H1 (cell line): ENCODE measurements around the gene GDF15. TPM values are rescaled to one million over a fixed set of nuclear protein-coding genes. Genes with fewer than 3 reads are reported as not detected.
A peak's percentile ranks its signal among the peaks of the same experiment; 100 is the strongest.

Experiments
- CTCF ChIA-PET: fragments of 300-600 bp; sonication (Branson Sonifier 250); formaldehyde crosslinking; loops from one replicate; lab custom pipeline; 2021; ENCODE audit not compliant: partially characterized antibody; lab: Charles Lee
- POLR2A ChIA-PET: fragments of 300-600 bp; sonication (Branson Sonifier 250); formaldehyde crosslinking; loops from one replicate; lab custom pipeline; 2021; ENCODE audit warnings: inconsistent platforms; ENCODE audit not compliant: partially characterized antibody; lab: Charles Lee
- DNase-seq, 2 experiments: peaks; one replicate each; pipeline versions ENCODE4 v3.0.0 to v3.0.0-alpha.2; 2010 to 2022; ENCODE audit warnings: low spot score in 2 of 2, low read depth in 1 of 2, mixed read lengths in 1 of 2
- FAIRE-seq: peaks from 2 replicates; lab custom pipeline; 2011; peaks lifted over from hg19 to GRCh38; lab: Jason Lieb, UNC
- H2AFZ ChIP-seq: 2 replicates; pipeline ENCODE4 v1.8.1; 2012; ENCODE audit warnings: low read length, inconsistent platforms
- H2AK5ac ChIP-seq: 2 replicates; pipeline ENCODE4 v1.6.1; 2013; ENCODE audit warnings: low read depth, low read length
- H2BK120ac ChIP-seq: replicated peaks from 2 replicates; pipeline ENCODE3; 2013; ENCODE audit warnings: low read depth, low read length, inconsistent platforms
- H2BK12ac ChIP-seq: 2 replicates; pipeline ENCODE4 v1.6.1; 2013; ENCODE audit warnings: low read depth, low read length
- H2BK15ac ChIP-seq: 2 replicates; pipeline ENCODE4 v1.6.1; 2013; ENCODE audit warnings: low read length
- H2BK20ac ChIP-seq: 2 replicates; pipeline ENCODE4 v1.6.1; 2013; ENCODE audit warnings: low read length
- H2BK5ac ChIP-seq: 2 replicates; pipeline ENCODE4 v1.6.1; 2013; ENCODE audit warnings: low read depth, low read length
- H3K14ac ChIP-seq: 2 replicates; pipeline ENCODE4 v1.6.1; 2013; ENCODE audit warnings: inconsistent platforms; ENCODE audit not compliant: insufficient read length
- H3K18ac ChIP-seq: 2 replicates; pipeline ENCODE4 v1.6.1; 2013; ENCODE audit warnings: low read length; ENCODE audit errors: extremely low read depth
- H3K23ac ChIP-seq: 2 replicates; pipeline ENCODE4 v1.6.1; 2013; ENCODE audit warnings: inconsistent platforms; ENCODE audit not compliant: insufficient read length
- H3K23me2 ChIP-seq: 2 replicates; pipeline ENCODE4 v1.6.1; 2013; ENCODE audit warnings: low read depth, low read length
- H3K27ac ChIP-seq: 2 replicates; pipeline ENCODE4 v1.6.1; 2011; ENCODE audit warnings: low read depth, low read length, inconsistent platforms
- H3K27me3 ChIP-seq, 4 experiments: replicated peaks in 1 of 4; 1 replicate in 1 of 4; 2 replicates in 3 of 4; pipeline versions ENCODE4 v1.6.1 to v1.8.1; 2011 to 2013; ENCODE audit warnings: low read length in 3 of 4, mild to moderate bottlenecking in 3 of 4, inconsistent platforms in 2 of 4, mixed read lengths in 2 of 4, moderate library complexity in 1 of 4; ENCODE audit not compliant: control insufficient read depth in 3 of 4, insufficient read depth in 3 of 4; ENCODE audit errors: extremely low read depth in 1 of 4
- H3K36me3 ChIP-seq, 4 experiments: 2 replicates each; pipeline versions ENCODE4 v1.6.1 to v1.8.1; 2011 to 2013; ENCODE audit warnings: mild to moderate bottlenecking in 4 of 4, low read length in 3 of 4, moderate library complexity in 2 of 4, control low read depth in 1 of 4, inconsistent platforms in 1 of 4; ENCODE audit not compliant: insufficient read depth in 4 of 4, control insufficient read depth in 2 of 4
- H3K4ac ChIP-seq: replicated peaks from 2 replicates; pipeline ENCODE3; 2013; ENCODE audit warnings: low read length, low read depth, mixed read lengths, inconsistent platforms; ENCODE audit not compliant: insufficient read length
- H3K4me1 ChIP-seq, 4 experiments: replicated peaks in 1 of 4; 1 replicate in 1 of 4; 2 replicates in 3 of 4; pipeline versions ENCODE4 v1.6.1 to v1.8.1; 2011 to 2013; ENCODE audit warnings: low read length in 3 of 4, inconsistent platforms in 2 of 4, mixed read lengths in 1 of 4; ENCODE audit not compliant: insufficient read depth in 4 of 4, control insufficient read depth in 3 of 4
- H3K4me2 ChIP-seq, 2 experiments: 2 replicates each; pipeline versions ENCODE4 v1.6.1 to v1.8.1; 2011 to 2013; ENCODE audit warnings: low read depth in 2 of 2, low read length in 2 of 2, control low read depth in 1 of 2, inconsistent platforms in 1 of 2, mild to moderate bottlenecking in 1 of 2; ENCODE audit not compliant: insufficient read depth in 1 of 2
- H3K4me3 ChIP-seq, 4 experiments: fragments of 200-600, 300-600 bp in 1 of 4; sonication (generic), shearing (Covaris generic), sonication (Bioruptor Twin) in 1 of 4; 2 replicates each; pipeline versions ENCODE4 v1.5.1 to v1.8.1; 2011 to 2016; ENCODE audit warnings: low read length in 4 of 4, low read depth in 3 of 4, control low read depth in 2 of 4, inconsistent platforms in 2 of 4, mild to moderate bottlenecking in 2 of 4, mixed read lengths in 1 of 4, moderate library complexity in 1 of 4; ENCODE audit not compliant: insufficient read depth in 2 of 4; ENCODE audit errors: extremely low read depth in 1 of 4
- H3K56ac ChIP-seq: replicated peaks from 2 replicates; pipeline ENCODE3; 2013; ENCODE audit warnings: low read depth, mild to moderate bottlenecking, mixed read lengths, low read length, inconsistent platforms; ENCODE audit not compliant: insufficient read length
- H3K79me1 ChIP-seq: 2 replicates; pipeline ENCODE4 v1.6.1; 2013; ENCODE audit warnings: low read depth, low read length, control low read depth
- H3K79me2 ChIP-seq, 2 experiments: 2 replicates each; pipeline versions ENCODE4 v1.6.1 to v1.8.1; 2012 to 2013; ENCODE audit warnings: low read length in 2 of 2, mild to moderate bottlenecking in 2 of 2, inconsistent platforms in 1 of 2; ENCODE audit not compliant: insufficient read depth in 2 of 2, control insufficient read depth in 1 of 2
- H3K9ac ChIP-seq, 4 experiments: replicated peaks in 1 of 4; 1 replicate in 1 of 4; 2 replicates in 3 of 4; pipeline versions ENCODE4 v1.6.1 to v1.8.1; 2011 to 2013; ENCODE audit warnings: low read depth in 3 of 4, low read length in 3 of 4, control low read depth in 2 of 4, mild to moderate bottlenecking in 2 of 4, moderate library complexity in 2 of 4, inconsistent platforms in 1 of 4; ENCODE audit errors: extremely low read depth in 1 of 4
- H3K9me3 ChIP-seq, 2 experiments: 2 replicates each; pipeline versions ENCODE4 v1.6.1 to v1.8.1; 2012 to 2013; ENCODE audit warnings: mild to moderate bottlenecking in 2 of 2, moderate library complexity in 2 of 2, control low read depth in 1 of 2, inconsistent platforms in 1 of 2, low read depth in 1 of 2, low read length in 1 of 2, mixed read lengths in 1 of 2; ENCODE audit not compliant: insufficient read depth in 2 of 2
- H4K20me1 ChIP-seq, 2 experiments: replicated peaks in 1 of 2; 2 replicates each; pipeline versions ENCODE3 to v1.8.1; 2011 to 2013; ENCODE audit warnings: inconsistent platforms in 2 of 2, low read length in 2 of 2, mild to moderate bottlenecking in 1 of 2; ENCODE audit not compliant: insufficient read depth in 2 of 2, control insufficient read depth in 1 of 2
- H4K5ac ChIP-seq: 2 replicates; pipeline ENCODE4 v1.6.1; 2013; ENCODE audit warnings: low read length, low read depth, mixed read lengths, inconsistent platforms; ENCODE audit not compliant: insufficient read length
- H4K8ac ChIP-seq: 2 replicates; pipeline ENCODE4 v1.8.0; 2013; ENCODE audit warnings: mild to moderate bottlenecking, moderate library complexity, low read length, inconsistent platforms; ENCODE audit not compliant: insufficient read depth; ENCODE audit errors: extremely low read depth
- H4K91ac ChIP-seq: replicated peaks from 2 replicates; pipeline ENCODE3; 2013; ENCODE audit warnings: low read length, mixed read lengths, inconsistent platforms; ENCODE audit not compliant: insufficient read length
- CREB1 ChIP-seq: IDR thresholded peaks from 2 replicates; pipeline ENCODE4 v1.6.1; 2012; ENCODE audit warnings: inconsistent platforms
- E2F6 ChIP-seq: IDR thresholded peaks from 2 replicates; pipeline ENCODE4 v1.6.1; 2012; ENCODE audit warnings: inconsistent platforms
- GABPA ChIP-seq: IDR thresholded peaks from 2 replicates; pipeline ENCODE4 v1.6.1; 2011; ENCODE audit warnings: mild to moderate bottlenecking, low read length, moderate library complexity, borderline replicate concordance; ENCODE audit not compliant: insufficient read depth
- GTF2F1 ChIP-seq: IDR thresholded peaks from 2 replicates; pipeline ENCODE4 v1.6.1; 2012; ENCODE audit warnings: low read depth, low read length, improper control_type of control experiment, borderline replicate concordance
- HDAC6 ChIP-seq: IDR thresholded peaks from one replicate; pipeline ENCODE4 v1.7.1; 2012; ENCODE audit warnings: low read depth, mild to moderate bottlenecking, inconsistent platforms, low read length, moderate library complexity
- KDM1A ChIP-seq: fragments of 200-600, 300-600 bp; sonication (generic); IDR thresholded peaks from 2 replicates; pipeline ENCODE4 v1.7.1; 2016; ENCODE audit warnings: mild to moderate bottlenecking, low read length, borderline replicate concordance
- KDM5A ChIP-seq: fragments of 200-600 bp; IDR thresholded peaks from 2 replicates; pipeline ENCODE4 v1.7.1; 2012; ENCODE audit warnings: mild to moderate bottlenecking, low read length, inconsistent platforms, mixed read lengths
- MAX ChIP-seq: IDR thresholded peaks from 2 replicates; pipeline ENCODE4 v1.6.1; 2012; ENCODE audit warnings: inconsistent platforms
- POLR2AphosphoS5 ChIP-seq: IDR thresholded peaks from 2 replicates; pipeline ENCODE4 v1.6.1; 2011; ENCODE audit warnings: low read depth, low read length
- RXRA ChIP-seq: IDR thresholded peaks from 2 replicates; pipeline ENCODE4 v1.6.1; 2011; ENCODE audit warnings: low read depth, mild to moderate bottlenecking, low read length, moderate library complexity; ENCODE audit not compliant: insufficient read depth
- WGBS, 2 experiments: shearing (Covaris generic) in 1 of 2; methylation state at CpG; one replicate each; pipeline versions ENCODE4 v1.1.6 to v1.1.7; 2013 to 2015; ENCODE audit warnings: low lambda C conversion rate in 2 of 2, mixed read lengths in 2 of 2, inconsistent platforms in 1 of 2, low coverage in 1 of 2, missing lambda C conversion rate in 1 of 2; ENCODE audit not compliant: insufficient replicate concordance in 2 of 2, insufficient coverage in 1 of 2, insufficient read length in 1 of 2; ENCODE audit errors: extremely low coverage in 1 of 2, missing lambda C conversion rate in 1 of 2; 5-methylcytosine and 5-hydroxymethylcytosine counted together
- polyA plus RNA-seq, 7 experiments: library from polyadenylated mRNA; depleted of rRNA in 3 of 7; stranded (reverse) in 5 of 7; unstranded in 2 of 7; fragments of >200 nt in 5 of 7; fragments of 200-250 nt in 2 of 7; gene quantifications; 1 replicate in 5 of 7; 2 replicates in 1 of 7; 4 replicates in 1 of 7; pipeline versions ENCODE4 v1.2.1 to v1.2.3, GENCODE V29; 2011 to 2013; ENCODE audit warnings: missing spikeins in 2 of 7, mixed read lengths in 2 of 7
- total RNA-seq: library from RNA; stranded (reverse); fragmentation: NEBNext Ultra II Directional; extraction: Animal tissue kit (Norgen Biotek cat#: 25700); gene quantifications from 2 replicates; pipeline ENCODE4 v1.2.1, GENCODE V29; 2021

GDF15 gene
- total and polyA plus RNA-seq, 2 of the 8 experiments (the other 6 are each of a cell fraction or from before 2014, with no cell fraction given) = 4.1 to 8.5 TPM

GRCh38 chr19:18379803-18380747 lies 5.9 kb upstream of the GDF15 start:
- Histone ChIP-seq H2AK5ac (no peak overlapping the region), H3K18ac (no peak overlapping the region), H3K79me1 (no peaks in the 10 kb centered on the region), H4K20me1 (no peaks in the 10 kb centered on the region), H3K4me3 (no peak overlapping the region), H3K4ac (peak overlapping the region; percentile 5), H3K4me2 (no peak overlapping the region), H3K23ac (no peak overlapping the region), H3K23me2 (no peaks in the 10 kb centered on the region), H4K8ac (peak overlapping the region; percentile 66), H3K56ac (no peak overlapping the region), H3K9me3 (no peaks in the 10 kb centered on the region), H3K27me3 (no peaks in the 10 kb centered on the region), H2BK20ac (peak overlapping the region; percentile 90; the same call in 1 of the 2 replicates), H2BK15ac (peak overlapping the region; percentile 36; the same call in 1 of the 2 replicates), H4K91ac (peak overlapping the region; percentile 2), H2BK12ac (0 out of 2 replicates have a peak overlapping the region, but pooled peaks have one; percentile 40), H3K27ac (no peak overlapping the region), H4K5ac (peak overlapping the region; percentile 4), H2BK120ac (peak overlapping the region; percentile 58), H2AFZ (0 out of 2 replicates have a peak overlapping the region, but pooled peaks have one; percentile 53), H2BK5ac (no peak overlapping the region; the same call in 1 of the 2 replicates), H3K4me1 (peaks cover 0 to 3% (median 1%) of the 10 kb centered on the region in 4 experiments; a peak in 1 of 7 replicates), H3K79me2 (no peaks in the 10 kb centered on the region), H3K14ac (no peak overlapping the region), H3K9ac (no peak overlapping the region), H3K36me3 (no peaks in the 10 kb centered on the region)
- WGBS, 2 experiments = 88% methylated on average over 22 of the region's 22 CpGs; no CpG with 5 or more reads in 1 of the 2 experiments
- POLR2A ChIA-PET = interaction anchor here (0.6 to 2.0 kb wide), 6 partner anchors 13 to 792 kb away, joined by 3 to 10 read pairs (median 3); partner anchors contain the start of genes JUND and SSBP4
- FAIRE-seq (no peak), DNase-seq (no peak)
- CTCF ChIA-PET = interaction anchor here (0.6 to 2.1 kb wide), 16 partner anchors 9 to 442 kb away, joined by 3 to 17 read pairs (median 4); partner anchors contain the start of gene JUND
- no peak for TF ChIP-seq GABPA
- TF ChIP-seq CREB1 = peak; percentile 39; the same call in 1 of the 2 replicates
- peak; percentile 66; the same call in 1 of the 2 replicates for TF ChIP-seq MAX
- no peak for TF ChIP-seq POLR2AphosphoS5
- TF ChIP-seq RXRA = no peak
- TF ChIP-seq HDAC6 = no peak
- TF ChIP-seq GTF2F1 = no peak
- TF ChIP-seq KDM1A = no peak
- no peak for TF ChIP-seq KDM5A
- peak; percentile 47; the same call in 1 of the 2 replicates for TF ChIP-seq E2F6
